NCI-H1694 (cell line): ENCODE measurements around the gene CDX2.
"Not testable (repeated sequence)": the region's sequence is repeated elsewhere in the genome, so short reads cannot be mapped to it uniquely, and the experiment has no call there.

Source experiments
- DNase-seq: peaks from one replicate; lab custom pipeline; 2025; lab: John Stamatoyannopoulos, UW

Gene CDX2

DNA sequence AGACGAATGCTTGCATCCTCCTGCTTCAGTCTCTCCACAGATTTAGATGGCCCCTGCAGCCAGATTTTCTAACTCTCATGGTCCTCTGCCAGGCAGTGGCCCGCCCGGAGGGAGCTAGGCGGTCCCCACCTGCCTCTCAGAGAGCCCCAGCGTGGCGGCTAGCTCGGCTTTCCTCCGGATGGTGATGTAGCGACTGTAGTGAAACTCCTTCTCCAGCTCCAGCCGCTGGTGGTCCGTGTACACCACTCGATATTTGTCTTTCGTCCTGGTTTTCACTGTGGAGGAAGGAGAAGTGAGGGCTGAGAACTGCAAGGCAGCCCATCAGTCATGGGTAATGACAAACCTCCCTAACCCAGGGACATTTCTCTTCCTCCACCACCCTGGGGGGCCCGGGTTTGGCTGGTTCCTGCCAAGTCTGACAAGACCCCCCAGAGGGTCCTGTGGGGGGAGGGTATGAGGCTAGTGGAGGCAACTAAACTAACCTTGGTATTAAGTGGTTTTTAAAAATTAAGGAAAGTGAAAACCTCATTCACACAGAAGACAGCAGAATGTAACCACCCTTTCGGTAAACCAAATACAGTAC, 4.3 kb downstream of the CDX2 start:
- no peak for DNase-seq

DNA sequence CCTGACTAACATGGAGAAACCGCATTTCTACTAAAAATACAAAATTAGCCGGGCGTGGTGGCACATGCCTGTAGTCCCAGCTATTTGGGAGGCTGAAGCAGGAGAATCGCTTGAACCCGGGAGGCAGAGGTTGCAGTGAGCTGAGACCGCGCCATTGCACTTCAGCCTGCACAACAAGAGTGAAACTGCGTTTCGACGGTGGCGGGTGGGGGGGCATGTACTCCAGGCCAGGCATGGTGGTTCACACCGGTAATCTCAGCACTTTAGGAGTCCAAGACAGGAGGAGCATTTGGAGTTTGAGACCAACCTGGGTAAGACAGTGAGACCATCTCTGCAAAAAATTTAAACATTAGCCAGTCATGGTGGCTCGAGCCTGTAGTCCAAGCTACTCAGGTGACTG, 4.9 kb downstream of the CDX2 start:
- DNase-seq = not testable (repeated sequence)

DNA sequence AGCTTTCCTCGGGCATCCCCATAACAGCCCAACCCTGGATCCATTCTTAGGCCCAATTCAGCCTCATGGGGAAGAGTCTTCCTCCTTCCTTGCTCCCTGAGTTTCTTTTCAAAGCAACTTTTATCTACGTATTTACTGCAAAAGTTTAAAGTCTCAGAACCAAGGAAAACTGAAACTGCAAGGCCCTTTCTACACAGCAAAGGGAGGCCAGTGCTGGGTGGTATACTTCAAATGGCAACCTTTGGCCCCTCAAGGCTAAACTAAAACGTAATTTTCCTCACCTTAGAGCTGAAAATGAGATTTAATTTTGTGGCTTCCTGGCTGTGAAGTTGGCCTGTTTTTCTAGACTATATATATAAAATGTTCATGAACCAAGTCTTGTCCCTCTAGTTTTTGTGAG, 5.6 kb downstream of the CDX2 start:
- DNase-seq = no peak

DNA sequence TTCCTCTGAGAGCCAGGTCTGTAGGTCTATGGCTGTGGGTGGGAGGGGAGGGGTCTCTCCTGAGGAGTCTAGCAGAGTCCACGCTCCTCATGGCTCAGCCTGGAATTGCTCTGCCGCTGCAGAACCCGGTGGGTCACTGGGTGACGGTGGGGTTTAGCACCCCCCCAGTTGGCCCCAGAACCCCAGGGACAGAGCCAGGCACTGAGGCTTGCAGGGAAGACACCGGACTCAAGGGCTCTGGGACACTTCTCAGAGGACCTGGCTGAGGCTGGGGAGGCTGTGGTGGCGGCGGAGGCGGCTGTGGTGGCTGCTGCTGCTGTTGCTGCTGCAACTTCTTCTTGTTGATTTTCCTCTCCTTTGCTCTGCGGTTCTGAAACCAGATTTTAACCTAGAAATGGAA, 6.1 kb downstream of the CDX2 start:
- no peak for DNase-seq

DNA sequence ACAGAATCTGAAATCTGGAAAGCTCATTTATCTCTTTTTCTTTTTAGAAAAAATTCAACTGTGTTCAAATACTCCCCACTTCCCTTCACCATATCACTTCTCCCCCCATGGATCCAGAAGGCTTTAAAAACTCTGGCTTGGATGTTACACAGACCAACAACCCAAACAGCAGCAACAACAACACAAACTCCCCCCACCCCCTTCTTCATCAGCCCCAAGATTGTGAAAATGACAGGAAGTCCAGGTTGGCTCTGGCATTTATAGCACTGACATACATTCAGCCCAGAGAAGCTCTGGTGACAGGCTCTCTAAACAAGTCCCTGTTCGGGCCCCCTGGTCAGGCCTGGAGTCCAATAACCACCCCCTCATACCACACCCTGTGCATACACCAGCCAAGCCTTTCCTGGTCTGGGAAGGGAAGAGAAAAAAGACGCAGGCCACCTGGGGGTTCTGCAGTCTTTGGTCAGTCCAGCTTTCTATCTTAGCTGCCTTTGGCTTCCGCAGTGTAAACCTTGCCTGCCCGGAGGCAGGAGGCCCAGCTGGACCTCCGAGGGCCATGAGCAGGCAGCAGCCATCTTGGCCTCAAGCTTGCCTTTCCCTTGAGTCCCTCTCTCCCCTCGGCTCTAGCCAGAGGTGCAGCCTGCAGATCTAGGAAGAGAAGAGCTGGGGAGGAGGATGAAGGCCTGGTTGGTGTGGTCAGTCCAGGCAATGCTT, 6.8 kb downstream of the CDX2 start:
- no peak for DNase-seq

DNA sequence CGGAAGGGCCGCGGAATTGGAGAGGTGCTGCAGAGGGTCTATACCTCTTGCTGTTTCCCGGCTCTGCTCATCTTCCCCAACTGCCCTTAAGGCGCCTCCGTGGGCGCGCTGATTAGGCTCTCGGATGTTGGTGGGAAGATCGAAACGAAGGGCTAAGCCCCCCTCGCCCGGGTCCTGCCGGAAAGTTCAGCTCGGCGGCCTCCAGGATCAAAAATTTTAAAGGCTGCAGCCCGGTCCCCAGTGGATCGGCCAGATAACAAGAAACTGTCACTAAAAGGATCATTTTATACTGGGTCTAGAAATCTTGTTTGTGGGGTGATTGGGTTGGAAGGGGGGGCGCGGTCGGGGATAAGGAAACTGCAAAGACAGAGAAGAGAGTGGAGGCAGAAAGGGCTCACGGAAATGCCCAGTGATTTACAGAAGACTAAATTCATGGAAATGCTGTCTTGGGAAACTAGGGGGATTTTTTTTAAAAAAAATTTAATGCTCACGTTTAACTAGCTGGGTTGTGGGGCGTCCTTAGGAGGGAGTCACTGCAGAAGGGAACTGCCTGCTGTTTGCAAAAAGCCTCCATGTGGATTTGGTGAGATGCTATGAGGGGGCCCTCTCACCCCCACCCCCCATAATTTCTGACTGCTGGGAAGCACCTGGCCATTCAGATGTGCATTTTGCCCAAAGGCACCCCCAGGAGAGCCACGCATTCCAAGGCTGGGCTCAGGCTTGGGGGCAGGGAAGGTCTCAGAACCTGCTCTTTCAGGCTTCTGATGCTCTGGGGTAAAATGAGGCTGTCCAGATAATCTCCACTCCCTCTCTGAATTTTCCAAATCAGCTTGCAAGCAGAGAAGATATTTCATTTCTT, 7.7 kb downstream of the CDX2 start:
- DNase-seq = no peak

DNA sequence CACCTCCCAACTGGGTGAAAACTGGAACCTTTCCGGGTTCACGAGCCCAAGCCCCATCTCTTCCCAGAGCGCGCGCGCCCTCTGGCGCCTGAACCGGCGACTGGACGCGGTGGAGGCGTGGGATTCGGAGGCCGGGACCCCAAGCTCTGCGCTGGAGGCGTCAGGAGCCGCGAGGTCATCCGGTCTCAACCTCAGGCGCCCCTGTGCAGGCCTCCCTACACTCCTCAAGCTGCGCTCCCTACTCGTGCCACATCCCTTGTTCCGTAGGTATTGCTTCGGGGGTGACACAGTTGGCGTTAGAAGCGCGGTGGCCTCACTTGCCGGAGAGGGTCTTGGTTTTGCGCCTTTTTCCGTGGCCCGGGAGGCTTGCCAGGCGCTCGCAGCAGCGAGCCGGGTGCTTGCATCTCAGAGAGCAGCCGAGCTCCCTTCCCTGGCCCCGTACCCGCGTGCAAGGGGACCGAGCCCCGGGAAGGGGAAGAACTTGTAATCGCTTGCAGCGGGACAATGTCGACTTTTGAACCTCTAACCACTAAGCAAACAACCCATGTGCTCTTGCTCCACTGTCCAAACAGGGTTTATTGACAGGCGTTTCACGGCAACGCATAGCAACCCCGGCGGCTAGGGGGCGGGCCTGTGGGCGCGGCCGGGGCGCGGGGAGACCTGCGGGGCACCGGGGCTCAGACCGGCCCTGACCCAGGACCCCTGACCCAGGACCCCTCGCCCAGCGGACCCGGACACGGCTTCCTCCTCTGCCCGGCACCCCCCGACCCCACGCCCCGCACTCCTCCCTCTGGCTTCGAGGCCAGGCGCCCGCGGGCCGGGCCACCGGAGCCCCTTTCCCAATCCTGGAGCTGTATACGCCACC, 8.5 kb downstream of the CDX2 start:
- DNase-seq = peak; percentile 17

DNA sequence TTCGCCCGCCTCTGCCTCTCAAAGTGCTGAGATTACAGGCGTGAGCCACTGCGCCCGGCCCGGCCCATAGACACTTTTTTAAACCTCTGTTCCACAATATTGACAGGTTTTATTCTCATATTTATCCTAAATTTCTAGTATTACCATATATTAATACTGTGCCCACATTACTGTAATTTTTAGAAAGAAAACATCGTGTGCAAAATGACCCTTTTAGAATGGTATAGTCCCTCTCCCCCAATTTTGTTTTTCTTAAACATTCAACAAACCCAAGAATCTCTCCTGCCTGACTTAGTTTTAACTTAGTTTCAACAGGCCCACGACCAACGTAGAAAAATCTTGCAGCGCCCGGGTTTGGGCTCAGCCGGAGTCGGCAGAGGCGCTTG, 9.1 kb downstream of the CDX2 start:
- no peak for DNase-seq

DNA sequence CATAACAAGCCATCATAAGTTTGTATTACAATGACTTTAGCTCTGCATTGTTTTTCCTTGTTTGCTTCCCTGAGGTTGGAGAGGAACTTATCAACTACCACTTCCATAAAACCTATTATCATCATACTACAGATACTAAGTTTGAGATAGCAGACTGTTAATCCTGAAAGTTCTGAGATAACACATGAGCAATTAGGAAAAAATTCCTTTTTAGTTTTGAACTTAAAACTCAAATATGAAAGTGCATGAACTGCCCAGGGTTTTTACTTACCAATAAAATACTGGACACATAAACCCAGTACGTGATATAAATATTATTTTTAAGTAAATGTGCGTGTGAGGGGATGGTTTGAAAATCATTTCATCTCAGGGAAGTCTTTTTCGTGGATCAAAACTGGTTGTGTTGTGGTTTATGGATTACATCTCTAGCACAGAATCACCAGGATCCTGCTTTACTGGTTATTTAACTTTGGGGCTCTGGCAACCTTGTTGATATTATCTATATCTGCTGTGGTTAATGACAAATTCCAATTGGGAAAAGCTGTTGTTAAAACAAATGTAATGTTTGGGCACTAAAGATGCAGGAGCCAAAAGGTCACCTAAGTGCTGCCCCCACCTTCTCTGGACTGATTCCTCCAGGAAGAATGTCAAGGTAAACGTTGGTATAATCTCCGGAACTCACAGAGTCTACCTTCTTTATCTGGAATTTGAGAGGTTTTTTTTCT, 12.4 kb downstream of the CDX2 start:
- no peak for DNase-seq

DNA sequence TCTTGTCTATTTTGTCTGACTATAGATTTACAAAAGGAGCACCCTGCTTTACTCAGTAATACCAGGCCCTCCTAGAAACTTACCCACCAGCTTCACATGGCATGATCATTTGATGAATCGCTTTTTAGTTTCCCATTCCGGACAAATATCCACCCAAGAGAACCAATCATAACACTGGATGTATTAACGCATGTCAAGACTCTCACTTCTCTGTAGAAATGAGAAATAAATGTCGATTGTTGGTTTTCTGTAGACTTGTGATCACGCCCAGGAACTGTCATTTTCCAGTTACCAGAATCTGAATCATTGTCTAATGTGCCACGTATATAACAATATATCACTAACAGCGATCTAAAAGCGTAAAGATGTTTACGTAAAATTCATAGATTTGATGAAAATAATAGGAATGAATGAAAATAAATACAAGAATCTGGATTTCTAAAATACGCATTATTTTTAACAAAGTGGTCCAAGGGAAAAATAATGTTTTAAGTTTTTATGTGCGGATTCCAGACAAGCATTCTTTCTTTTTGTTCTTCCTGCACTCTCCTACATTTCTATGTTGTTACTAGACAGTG, 14.0 kb downstream of the CDX2 start:
- no peak for DNase-seq

DNA sequence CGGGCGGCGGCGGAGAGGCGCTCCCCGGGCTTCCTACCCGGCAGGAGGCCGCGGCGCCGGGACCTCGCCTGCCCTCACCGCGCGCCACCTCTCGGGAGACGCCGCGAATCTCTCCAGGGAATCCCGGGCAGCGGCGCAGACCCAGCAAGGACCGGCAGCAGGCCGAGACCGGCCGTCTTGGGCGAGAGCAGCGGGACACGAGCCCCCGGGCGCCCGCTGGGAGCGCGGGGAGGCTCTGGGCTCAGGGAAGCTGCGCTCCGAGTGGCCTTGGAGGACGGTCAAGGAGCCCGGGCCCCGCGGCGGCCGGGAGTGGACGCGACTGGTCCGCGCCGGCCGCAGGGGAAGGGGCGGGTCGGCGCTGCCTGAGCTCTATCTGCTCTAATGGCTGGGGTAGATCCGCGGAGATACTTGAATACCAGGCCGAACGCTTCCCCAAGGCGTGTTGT, 14.7 kb downstream of the CDX2 start:
- no peak for DNase-seq

DNA sequence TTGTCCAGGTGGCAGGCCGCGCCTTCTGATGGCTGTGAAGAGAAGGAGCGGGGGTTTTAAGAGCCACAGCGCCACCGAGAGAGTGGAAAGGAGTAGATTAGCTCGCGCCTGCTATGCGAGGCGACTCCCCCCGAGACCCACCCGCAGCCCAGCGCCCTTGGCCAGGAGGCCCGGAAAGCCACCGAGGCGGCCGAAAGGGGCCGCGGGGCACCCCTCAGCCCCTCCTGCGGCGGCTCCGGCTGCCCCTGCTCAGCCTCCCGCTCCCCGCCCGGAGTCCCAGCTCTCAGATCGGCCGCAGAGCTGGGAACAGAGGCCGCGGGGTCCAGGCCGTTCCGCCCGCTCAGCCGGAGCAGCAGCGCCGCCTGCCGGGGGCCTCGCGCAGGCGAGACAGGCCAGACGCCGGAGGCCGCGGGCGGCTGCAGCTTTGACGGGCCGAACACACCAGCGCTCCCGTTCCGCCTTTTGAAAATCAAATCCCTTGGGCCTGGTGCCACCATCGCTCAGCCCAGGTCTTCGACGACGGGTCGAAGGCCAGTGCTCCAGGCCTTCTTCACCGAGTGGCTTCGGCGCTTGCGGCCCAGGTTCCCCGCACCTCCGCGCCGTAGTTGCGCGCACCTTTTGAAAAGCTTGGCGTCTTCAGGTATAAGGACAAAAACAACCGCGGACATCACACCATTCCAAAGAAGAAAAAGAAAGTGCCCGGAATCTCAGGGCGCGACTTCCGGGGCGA, 15.3 kb downstream of the CDX2 start:
- DNase-seq = peak; percentile 3

DNA sequence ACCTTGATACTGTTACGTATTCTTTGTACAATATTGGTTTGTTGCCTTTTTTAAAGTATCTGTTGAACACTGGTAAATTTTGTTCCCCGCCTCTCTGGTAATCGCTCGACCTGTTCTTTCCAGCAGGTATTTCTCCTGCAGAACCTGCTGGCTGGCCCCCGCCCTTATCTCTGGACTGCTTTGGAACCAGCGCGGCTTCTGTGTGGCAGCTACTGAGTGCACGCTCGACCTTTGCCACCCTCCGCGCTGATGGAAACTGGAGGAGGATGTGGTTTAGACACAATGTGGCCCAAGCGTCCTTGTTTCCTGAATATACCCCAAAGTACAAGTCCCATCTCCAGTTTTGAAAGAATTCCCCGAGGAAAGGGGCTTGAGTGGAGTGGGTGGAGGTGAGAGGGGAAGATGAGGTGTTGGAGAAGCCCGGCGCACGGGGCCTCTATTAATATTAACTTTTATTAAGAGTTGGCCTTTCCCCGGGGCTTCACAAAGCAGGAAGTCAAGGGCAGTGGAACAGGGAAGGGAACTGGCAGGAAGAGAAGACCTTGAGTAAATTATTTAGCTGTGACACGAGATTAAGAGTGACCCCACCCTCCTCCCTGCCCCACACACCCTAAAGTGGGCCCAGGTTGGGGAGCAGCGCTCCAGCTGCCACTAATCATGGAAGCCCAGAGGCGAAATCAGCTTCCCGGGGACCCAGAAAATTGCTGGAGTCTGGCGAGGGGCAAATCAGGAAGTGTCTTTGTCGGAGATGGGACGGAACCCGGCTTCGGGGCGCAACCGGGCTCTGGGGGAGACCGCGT, 16.0 kb downstream of the CDX2 start:
- no peak for DNase-seq

DNA sequence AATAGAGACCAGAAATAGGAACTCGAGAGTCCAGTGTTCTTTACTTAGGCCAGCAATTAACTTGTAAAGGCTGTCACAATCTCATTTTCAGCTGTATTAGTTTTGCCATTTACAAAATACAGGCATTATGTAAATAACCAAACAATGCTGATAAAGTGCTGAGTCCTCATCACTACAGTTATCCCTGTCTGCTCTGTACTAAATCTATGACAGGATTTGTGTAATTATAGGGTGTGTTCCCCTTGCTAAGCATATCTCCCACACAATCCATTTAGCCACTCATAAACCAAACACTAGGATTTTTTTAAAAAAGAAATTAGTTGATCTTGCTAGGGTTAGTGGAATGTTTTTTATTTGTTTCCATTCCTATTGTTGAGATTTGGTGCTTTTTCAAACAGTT, 26.1 kb downstream of the CDX2 start:
- no peak for DNase-seq

DNA sequence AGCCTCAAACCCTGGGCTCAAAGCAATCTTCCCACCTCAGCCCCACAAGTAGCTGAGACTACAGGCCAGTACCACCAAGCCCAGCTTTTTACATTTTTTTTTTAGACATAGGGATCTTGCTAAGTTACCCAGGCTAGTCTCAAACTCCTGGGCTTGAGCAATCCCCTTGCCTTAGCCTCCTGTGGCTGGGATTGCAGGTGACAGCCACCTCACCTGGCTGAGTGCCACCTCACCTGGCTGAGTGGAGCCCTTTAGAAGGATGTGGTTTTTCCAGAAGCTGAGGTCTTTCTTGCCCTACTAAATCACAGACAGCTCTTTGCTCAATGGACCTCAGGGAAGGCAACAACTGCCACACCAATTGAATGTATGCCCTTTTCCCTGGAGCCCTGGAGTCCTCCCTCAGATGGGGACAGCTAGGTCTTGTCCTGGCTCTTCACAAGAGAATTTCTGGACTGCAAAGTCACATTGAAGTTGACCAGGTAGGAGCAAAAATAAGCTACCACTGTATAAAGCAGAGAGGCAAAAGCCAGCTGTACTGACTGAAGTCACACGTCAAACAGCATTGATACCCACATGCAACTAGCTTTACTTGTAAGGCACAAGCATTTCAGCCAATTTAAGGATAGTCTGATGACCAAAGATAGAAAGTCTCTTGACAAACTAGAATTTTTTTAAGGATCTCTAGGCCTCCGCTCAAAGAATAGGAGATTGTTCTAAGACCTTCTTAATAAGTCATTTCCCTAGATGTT, 35.4 kb downstream of the CDX2 start:
- DNase-seq = no peak

DNA sequence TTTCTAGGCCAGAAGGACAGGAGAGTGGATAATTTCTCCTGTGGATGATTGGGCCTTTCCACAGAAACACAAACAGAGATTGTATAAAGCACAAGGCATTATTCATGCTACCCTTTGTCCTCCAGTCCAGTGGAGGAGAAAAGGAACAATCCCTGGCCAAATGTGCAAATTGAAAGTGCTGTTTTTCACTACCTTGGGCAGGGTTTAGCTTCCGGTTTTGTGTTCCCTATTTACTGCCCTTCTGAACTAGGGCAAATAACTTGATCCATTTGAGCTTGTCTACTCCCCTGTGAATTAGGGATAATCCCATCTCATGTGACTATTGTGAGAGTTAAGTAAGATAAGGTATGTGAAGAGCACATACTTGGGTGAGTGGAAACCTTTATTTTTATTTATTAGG, 36.0 kb downstream of the CDX2 start:
- DNase-seq = no peak

DNA sequence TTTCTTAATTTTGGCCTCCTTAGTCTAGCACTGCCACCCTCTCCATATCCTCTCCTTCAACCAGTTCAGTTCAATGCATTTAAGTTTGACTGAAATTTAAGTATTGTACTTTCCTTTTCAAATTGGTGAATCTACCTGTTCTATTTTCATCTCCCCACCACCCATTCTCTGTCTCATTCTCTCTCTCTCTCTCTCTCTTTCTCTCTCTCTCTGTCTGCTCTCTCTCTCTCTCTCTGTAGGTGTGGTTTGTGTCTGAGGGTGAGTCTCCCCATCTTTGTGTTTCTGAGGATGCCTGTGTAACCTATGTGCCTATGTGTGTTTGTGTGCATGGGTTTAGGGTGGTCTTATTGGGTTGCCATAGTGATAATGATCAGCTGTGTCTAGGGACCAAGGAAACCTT, 39.2 kb downstream of the CDX2 start:
- no peak for DNase-seq

DNA sequence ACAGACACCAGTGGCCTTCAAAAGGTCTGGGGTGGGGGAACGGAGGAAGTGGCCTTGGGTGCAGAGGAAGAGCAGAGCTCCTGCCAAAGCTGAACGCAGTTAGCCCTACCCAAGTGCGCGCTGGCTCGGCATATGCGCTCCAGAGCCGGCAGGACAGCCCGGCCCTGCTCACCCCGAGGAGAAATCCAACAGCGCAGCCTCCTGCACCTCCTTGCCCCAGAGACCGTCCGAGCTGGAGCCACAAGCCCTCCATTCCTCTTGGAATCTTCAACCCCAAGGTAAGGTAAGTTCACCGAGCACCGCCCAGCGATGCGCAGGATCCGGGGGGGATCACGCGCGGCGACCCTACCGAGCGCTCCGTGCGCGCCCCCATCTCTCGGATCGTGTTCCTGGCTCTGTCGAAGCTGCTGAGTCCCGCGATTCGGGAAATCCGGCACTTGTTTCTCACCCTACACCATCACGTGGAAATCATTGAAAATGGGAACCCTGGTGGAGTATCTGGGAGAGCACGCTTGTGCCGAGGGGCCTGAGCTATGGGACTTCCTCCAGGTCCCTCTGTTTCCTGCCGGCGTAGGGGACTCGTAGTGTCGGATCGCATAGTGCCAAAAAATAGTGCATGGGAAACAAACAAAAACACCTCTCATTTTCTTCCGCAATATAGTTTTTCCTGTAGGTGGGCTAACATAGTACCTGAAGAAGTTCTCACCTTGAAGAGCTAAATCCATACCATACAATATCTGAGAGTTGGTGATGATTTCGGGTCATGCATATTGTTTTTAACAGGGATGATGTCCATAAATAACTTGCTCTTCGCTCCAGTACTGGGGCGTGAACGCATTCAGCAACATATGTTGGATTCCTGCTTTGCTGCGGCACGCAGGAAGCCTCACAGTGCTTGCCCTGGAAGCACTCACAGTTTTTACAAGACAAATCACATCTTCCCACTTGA, 40.0 kb downstream of the CDX2 start:
- DNase-seq = no peak
